Trophoblast cell (in vitro differentiated cells and primary cell): Measurements from ENCODE around the gene MRPS22.

Source experiments
- DNase-seq, 2 donors: peaks; one replicate each; pipeline ENCODE4 v3.0.0-alpha.2; 2016
- H2AFZ ChIP-seq: 2 replicates; pipeline ENCODE4 v1.6.1; 2013; ENCODE audit warnings: low read length, moderate library complexity, mild to moderate bottlenecking; ENCODE audit not compliant: insufficient read depth, poor library complexity
- H2AK5ac ChIP-seq: 2 replicates; pipeline ENCODE4 v1.6.1; 2013; ENCODE audit warnings: mild to moderate bottlenecking, low read length
- H2BK120ac ChIP-seq: 2 replicates; pipeline ENCODE4 v1.6.1; 2013; ENCODE audit warnings: low read length, mild to moderate bottlenecking, moderate library complexity; ENCODE audit not compliant: insufficient read depth, poor library complexity
- H2BK12ac ChIP-seq: 2 replicates; pipeline ENCODE4 v1.6.1; 2013; ENCODE audit warnings: mild to moderate bottlenecking, low read length, moderate library complexity
- H2BK5ac ChIP-seq: 2 replicates; pipeline ENCODE4 v1.6.1; 2013; ENCODE audit warnings: low read length, low read depth, moderate library complexity, mild to moderate bottlenecking; ENCODE audit not compliant: poor library complexity
- H3K14ac ChIP-seq: 2 replicates; pipeline ENCODE4 v1.6.1; 2013; ENCODE audit warnings: mild to moderate bottlenecking, low read length
- H3K18ac ChIP-seq: 2 replicates; pipeline ENCODE4 v1.6.1; 2013; ENCODE audit warnings: mild to moderate bottlenecking, low read length
- H3K23ac ChIP-seq: 2 replicates; pipeline ENCODE4 v1.6.1; 2013; ENCODE audit warnings: low read length
- H3K27ac ChIP-seq: 2 replicates; pipeline ENCODE4 v1.5.1; 2013; ENCODE audit warnings: low read depth, mild to moderate bottlenecking, inconsistent platforms, low read length, moderate library complexity
- H3K27me3 ChIP-seq: 2 replicates; pipeline ENCODE4 v1.6.1; 2013; ENCODE audit warnings: inconsistent platforms, mild to moderate bottlenecking, low read length, moderate library complexity; ENCODE audit not compliant: insufficient read depth
- H3K36me3 ChIP-seq, 2 experiments: 1 replicate in 1 of 2; 2 replicates in 1 of 2; pipeline ENCODE4 v1.6.1; 2013; ENCODE audit warnings: low read length in 2 of 2, mild to moderate bottlenecking in 2 of 2, moderate library complexity in 1 of 2; ENCODE audit not compliant: insufficient read depth in 2 of 2, control insufficient read depth in 1 of 2
- H3K4ac ChIP-seq: 2 replicates; pipeline ENCODE4 v1.6.1; 2013; ENCODE audit warnings: low read depth, mild to moderate bottlenecking, low read length, moderate library complexity
- H3K4me1 ChIP-seq, 2 experiments: 1 replicate in 1 of 2; 2 replicates in 1 of 2; pipeline ENCODE4 v1.6.1; 2013; ENCODE audit warnings: low read length in 2 of 2, mild to moderate bottlenecking in 2 of 2, moderate library complexity in 1 of 2; ENCODE audit not compliant: insufficient read depth in 2 of 2, control insufficient read depth in 1 of 2
- H3K4me2 ChIP-seq: 2 replicates; pipeline ENCODE4 v1.6.1; 2013; ENCODE audit warnings: inconsistent platforms, mild to moderate bottlenecking, low read length, moderate library complexity
- H3K4me3 ChIP-seq: 2 replicates; pipeline ENCODE4 v1.5.1; 2013; ENCODE audit warnings: mild to moderate bottlenecking, low read depth, low read length, inconsistent platforms
- H3K79me1 ChIP-seq: one replicate; pipeline ENCODE4 v1.6.1; 2013; ENCODE audit warnings: low read length
- H3K79me2 ChIP-seq: 2 replicates; pipeline ENCODE4 v1.6.1; 2013; ENCODE audit warnings: low read length, mild to moderate bottlenecking; ENCODE audit not compliant: control insufficient read depth, insufficient read depth, poor library complexity
- H3K9ac ChIP-seq: 2 replicates; pipeline ENCODE4 v1.6.1; 2013; ENCODE audit warnings: mild to moderate bottlenecking, low read length
- H3K9me3 ChIP-seq: 2 replicates; pipeline ENCODE4 v1.6.1; 2013; ENCODE audit warnings: low read depth, mild to moderate bottlenecking, control low read depth, inconsistent platforms, low read length; ENCODE audit not compliant: insufficient read depth
- H4K12ac ChIP-seq: 2 replicates; pipeline ENCODE4 v1.6.1; 2013; ENCODE audit warnings: low read depth, mild to moderate bottlenecking, low read length, moderate library complexity
- H4K8ac ChIP-seq: 2 replicates; pipeline ENCODE4 v1.6.1; 2013; ENCODE audit warnings: low read depth, mild to moderate bottlenecking, low read length, moderate library complexity
- H4K91ac ChIP-seq: one replicate; pipeline ENCODE4 v1.6.1; 2013; ENCODE audit warnings: low read depth, mild to moderate bottlenecking, low read length, moderate library complexity
- WGBS: extraction: QIAGEN DNeasy Blood & Tissue Kit; methylation state at CpG from one replicate; pipeline ENCODE4 v1.1.7; 2013; ENCODE audit warnings: missing lambda C conversion rate; ENCODE audit not compliant: insufficient read length, insufficient coverage; ENCODE audit errors: extremely low coverage; 5-methylcytosine and 5-hydroxymethylcytosine counted together

The MRPS22 gene

GRCh38 chr3:139312416-139312815, 31.4 kb upstream of the MRPS22 start:
- Histone ChIP-seq H3K27me3 (no peaks in the 10 kb centered on the region), H3K79me2 (no peaks in the 10 kb centered on the region), H4K8ac (no peak overlapping the region), H2BK120ac (no peak overlapping the region), H3K4me3 (no peak overlapping the region), H2AFZ (no peak overlapping the region), H3K9ac (no peak overlapping the region), H3K4ac (no peak overlapping the region), H4K91ac (peak overlapping the region; percentile 41), H3K18ac (no peak overlapping the region), H3K36me3 (no peaks in the 10 kb centered on the region), H2BK5ac (no peak overlapping the region), H3K23ac (no peak overlapping the region), H3K79me1 (peaks cover 18% of the 10 kb centered on the region), H3K9me3 (no peaks in the 10 kb centered on the region), H2AK5ac (no peak overlapping the region), H2BK12ac (peak overlapping the region; percentile 20), H3K27ac (peak overlapping the region; percentile 20), H3K14ac (peak overlapping the region; percentile 29), H3K4me1 (peaks cover 38 to 49% of the 10 kb centered on the region in 2 experiments), H4K12ac (no peak overlapping the region), H3K4me2 (no peak overlapping the region)
- DNase-seq = no peak
- WGBS = no CpG with 5 or more reads among the region's 1 CpG

- Histone ChIP-seq H3K27ac (peak overlapping the region; percentile 38), H3K9me3 (no peaks in the 10 kb centered on the region), H4K8ac (no peak overlapping the region), H2BK120ac (no peak overlapping the region), H3K23ac (no peak overlapping the region), H3K79me1 (peaks cover 18% of the 10 kb centered on the region), H3K4me3 (no peak overlapping the region), H3K4me1 (peaks cover 38 to 49% of the 10 kb centered on the region in 2 experiments), H3K79me2 (no peaks in the 10 kb centered on the region), H4K12ac (no peak overlapping the region), H3K18ac (no peak overlapping the region), H3K36me3 (no peaks in the 10 kb centered on the region), H4K91ac (no peak overlapping the region), H2BK12ac (no peak overlapping the region), H3K14ac (no peak overlapping the region), H2BK5ac (no peak overlapping the region), H3K4ac (no peak overlapping the region), H3K4me2 (no peak overlapping the region), H3K9ac (no peak overlapping the region), H2AFZ (no peak overlapping the region), H3K27me3 (no peaks in the 10 kb centered on the region), H2AK5ac (no peak overlapping the region)
- WGBS = no CpG with 5 or more reads among the region's 2 CpGs
- peak; percentile 84 to 95 for DNase-seq
These were observed 30.9 kb upstream of the MRPS22 start for GRCh38 chr3:139312959-139313358.

GRCh38 chr3:139313921-139314320, 29.9 kb upstream of the MRPS22 start:
- Histone ChIP-seq H3K23ac (no peak overlapping the region), H2BK5ac (no peak overlapping the region), H3K79me1 (peaks cover 13% of the 10 kb centered on the region), H4K91ac (peak overlapping the region; percentile 37), H3K9ac (no peak overlapping the region), H2BK120ac (no peak overlapping the region), H3K36me3 (no peaks in the 10 kb centered on the region), H3K18ac (no peak overlapping the region), H3K27ac (no peak overlapping the region), H2AFZ (no peak overlapping the region), H3K4me3 (no peak overlapping the region), H3K4me1 (peaks cover 31 to 42% of the 10 kb centered on the region in 2 experiments), H3K4ac (no peak overlapping the region), H4K8ac (no peak overlapping the region), H4K12ac (no peak overlapping the region), H3K79me2 (no peaks in the 10 kb centered on the region), H3K14ac (peak overlapping the region; percentile 8), H3K27me3 (no peaks in the 10 kb centered on the region), H3K9me3 (no peaks in the 10 kb centered on the region), H2BK12ac (peak overlapping the region; percentile 65), H3K4me2 (no peak overlapping the region), H2AK5ac (no peak overlapping the region)
- no CpG with 5 or more reads among the region's 5 CpGs for WGBS
- no peak for DNase-seq

DNA sequence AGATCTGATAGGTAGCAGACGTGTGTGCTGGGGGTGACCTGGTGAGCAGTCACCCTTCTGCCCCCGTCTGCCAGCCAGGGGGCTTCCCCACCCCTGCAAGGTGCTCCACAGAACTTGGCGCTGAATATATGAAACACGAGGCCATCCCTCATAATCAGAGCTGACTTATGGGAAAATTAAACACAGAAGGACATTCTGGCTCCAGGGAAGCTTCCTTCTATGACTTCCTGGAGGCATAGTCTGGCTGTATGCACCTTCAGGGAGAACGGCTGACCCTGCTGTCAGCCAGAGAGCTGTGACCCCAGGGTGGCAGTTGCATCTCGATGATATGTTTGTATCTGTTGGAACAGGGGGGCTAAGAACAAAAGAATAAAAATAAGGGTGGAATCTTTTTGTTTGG, 26.6 kb upstream of the MRPS22 start:
- no peak overlapping the region for H3K14ac ChIP-seq
- H3K23ac ChIP-seq = no peak overlapping the region
- no peak overlapping the region for H2BK120ac ChIP-seq
- H2AFZ ChIP-seq = no peak overlapping the region
- no peak overlapping the region for H4K12ac ChIP-seq
- H4K91ac ChIP-seq = no peak overlapping the region
- no peak overlapping the region for H3K4ac ChIP-seq
- WGBS = no CpG with 5 or more reads among the region's 6 CpGs
- H4K8ac ChIP-seq = no peak overlapping the region
- no peaks in the 10 kb centered on the region for H3K36me3 ChIP-seq
- H2BK5ac ChIP-seq = no peak overlapping the region
- H3K79me1 ChIP-seq = peaks cover 6% of the 10 kb centered on the region
- no peak overlapping the region for H3K4me2 ChIP-seq
- H2BK12ac ChIP-seq = no peak overlapping the region
- H3K9me3 ChIP-seq = no peaks in the 10 kb centered on the region
- H2AK5ac ChIP-seq = no peak overlapping the region
- H3K79me2 ChIP-seq = no peaks in the 10 kb centered on the region
- no peak for DNase-seq
- peaks cover 20 to 22% of the 10 kb centered on the region in 2 experiments for H3K4me1 ChIP-seq
- no peak overlapping the region for H3K4me3 ChIP-seq
- H3K27me3 ChIP-seq = no peaks in the 10 kb centered on the region
- no peak overlapping the region for H3K9ac ChIP-seq
- no peak overlapping the region for H3K18ac ChIP-seq
- H3K27ac ChIP-seq = no peak overlapping the region
